IMR-90 (cell line): ENCODE results near the gene NR2F1. TPM values are rescaled to one million over a fixed set of nuclear protein-coding genes. Genes with fewer than 3 reads are reported as not detected.
A peak's percentile ranks its signal among the peaks of the same experiment; 100 is the strongest.

ENCODE experiments used
- ATAC-seq: fragments of 200-7000 bp; cut with Tn5 transposase; 2 replicates; pipeline ENCODE4 v1.9.1; 2020; ENCODE audit warnings: low read depth, mild to moderate bottlenecking, moderate library complexity
- BruUV-seq: library from RNA; stranded (reverse); fragments of 400-500 nt; replicated peaks from 2 replicates; lab custom pipeline; 2021; lab: Mats Ljungman, UMichigan
- CTCF ChIA-PET: fragments of 300-600 bp; formaldehyde crosslinking; extraction: SDS; loops from one replicate; lab custom pipeline; 2021; ENCODE audit warnings: antibody characterized with exemption; lab: Yijun Ruan, JAX
- POLR2A ChIA-PET: fragments of 300-600 bp; sonication (Branson Sonifier 250); formaldehyde crosslinking; loops from one replicate; lab custom pipeline; 2022; ENCODE audit warnings: antibody characterized with exemption; ENCODE audit not compliant: unreplicated experiment; lab: Charles Lee
- DNase-seq: peaks from one replicate; pipeline ENCODE4 v3.0.0; 2013
- H2AFZ ChIP-seq: replicated peaks from 2 replicates; pipeline ENCODE3; 2013; ENCODE audit warnings: low read length, mild to moderate bottlenecking; ENCODE audit not compliant: poor library complexity
- H2AK5ac ChIP-seq: 2 replicates; pipeline ENCODE4 v1.6.1; 2013; ENCODE audit warnings: low read depth, low read length, inconsistent platforms
- H2AK9ac ChIP-seq: replicated peaks from 2 replicates; pipeline ENCODE3; 2013; ENCODE audit warnings: mild to moderate bottlenecking, low read depth, low read length, moderate library complexity; ENCODE audit not compliant: poor library complexity
- H2BK120ac ChIP-seq: 2 replicates; pipeline ENCODE4 v1.6.1; 2013; ENCODE audit warnings: low read depth, low read length, inconsistent platforms
- H2BK15ac ChIP-seq: 3 replicates; pipeline ENCODE4 v1.6.1; 2013; ENCODE audit warnings: low read depth, low read length, inconsistent platforms
- H2BK20ac ChIP-seq: 2 replicates; pipeline ENCODE4 v1.6.1; 2013; ENCODE audit warnings: low read depth, mild to moderate bottlenecking, inconsistent platforms, low read length, moderate library complexity
- H2BK5ac ChIP-seq: 2 replicates; pipeline ENCODE4 v1.6.1; 2013; ENCODE audit warnings: mild to moderate bottlenecking, low read depth, low read length, inconsistent platforms; ENCODE audit not compliant: poor library complexity, severe bottlenecking
- H3K14ac ChIP-seq: replicated peaks from 2 replicates; pipeline ENCODE4 v1.6.1; 2013; ENCODE audit warnings: low read depth, low read length, inconsistent platforms
- H3K18ac ChIP-seq: 2 replicates; pipeline ENCODE4 v1.6.1; 2013; ENCODE audit warnings: low read depth, low read length, control low read depth
- H3K23ac ChIP-seq: 2 replicates; pipeline ENCODE4 v1.6.1; 2013; ENCODE audit warnings: low read depth, low read length, inconsistent platforms
- H3K27ac ChIP-seq: 2 replicates; pipeline ENCODE4 v1.5.1; 2013; ENCODE audit warnings: mild to moderate bottlenecking, control low read depth, low read length; ENCODE audit not compliant: insufficient read depth
- H3K27me3 ChIP-seq: 2 replicates; pipeline ENCODE4 v1.6.1; 2013; ENCODE audit warnings: low read length; ENCODE audit not compliant: control insufficient read depth, insufficient read depth
- H3K36me3 ChIP-seq: 2 replicates; pipeline ENCODE4 v1.6.1; 2013; ENCODE audit warnings: low read length, mixed read lengths; ENCODE audit not compliant: control insufficient read depth, insufficient read depth
- H3K4ac ChIP-seq: 2 replicates; pipeline ENCODE4 v1.6.1; 2013; ENCODE audit warnings: low read depth, low read length, inconsistent platforms
- H3K4me1 ChIP-seq: 2 replicates; pipeline ENCODE4 v1.6.1; 2013; ENCODE audit warnings: low read length, mixed read lengths; ENCODE audit not compliant: control insufficient read depth, insufficient read depth
- H3K4me2 ChIP-seq: 2 replicates; pipeline ENCODE4 v1.6.1; 2013; ENCODE audit warnings: low read depth, mild to moderate bottlenecking, control low read depth, low read length, moderate library complexity
- H3K4me3 ChIP-seq: 2 replicates; pipeline ENCODE4 v1.5.1; 2013; ENCODE audit warnings: low read depth, mild to moderate bottlenecking, control low read depth, low read length, moderate library complexity; ENCODE audit not compliant: insufficient read depth
- H3K56ac ChIP-seq: 2 replicates; pipeline ENCODE4 v1.6.1; 2013; ENCODE audit warnings: low read length, inconsistent platforms; ENCODE audit not compliant: insufficient read depth; ENCODE audit errors: extremely low read depth
- H3K79me1 ChIP-seq, 2 experiments: 2 replicates each; pipeline ENCODE4 v1.6.1; 2013; ENCODE audit warnings: low read length in 2 of 2, inconsistent platforms in 1 of 2, low read depth in 1 of 2
- H3K9ac ChIP-seq: 2 replicates; pipeline ENCODE4 v1.6.1; 2013; ENCODE audit warnings: low read depth, low read length, control low read depth
- H3K9me1 ChIP-seq: 2 replicates; pipeline ENCODE4 v1.6.1; 2013; ENCODE audit warnings: low read length, inconsistent platforms; ENCODE audit not compliant: insufficient read depth
- H3K9me3 ChIP-seq: 2 replicates; pipeline ENCODE4 v1.6.1; 2013; ENCODE audit warnings: low read length; ENCODE audit not compliant: control insufficient read depth, insufficient read depth
- H4K20me1 ChIP-seq: 2 replicates; pipeline ENCODE4 v1.6.1; 2013; ENCODE audit warnings: low read length, inconsistent platforms; ENCODE audit not compliant: insufficient read depth
- H4K5ac ChIP-seq: 2 replicates; pipeline ENCODE4 v1.6.1; 2013; ENCODE audit warnings: mild to moderate bottlenecking, low read depth, low read length, control low read depth
- H4K8ac ChIP-seq, 2 experiments: 2 replicates each; pipeline ENCODE4 v1.6.1; 2013; ENCODE audit warnings: low read depth in 2 of 2, low read length in 2 of 2, control low read depth in 1 of 2, inconsistent platforms in 1 of 2
- H4K91ac ChIP-seq: 2 replicates; pipeline ENCODE4 v1.6.1; 2013; ENCODE audit warnings: low read depth, low read length, inconsistent platforms; ENCODE audit not compliant: insufficient read depth
- BHLHE40 ChIP-seq: fragments of 150-350 bp; IDR thresholded peaks from 2 replicates; pipeline ENCODE4 v1.6.1; 2016; ENCODE audit warnings: mild to moderate bottlenecking, low read depth, low read length
- CEBPB ChIP-seq: IDR thresholded peaks from 2 replicates; pipeline ENCODE4 v1.6.1; 2012; ENCODE audit warnings: low read depth, low read length, improper control_type of control experiment
- CHD1 ChIP-seq: IDR thresholded peaks from 2 replicates; pipeline ENCODE4 v1.6.1; 2012; ENCODE audit warnings: low read depth, low read length, improper control_type of control experiment
- FOS ChIP-seq: fragments of 150-350 bp; IDR thresholded peaks from 2 replicates; pipeline ENCODE4 v1.6.1; 2016; ENCODE audit warnings: low read depth, low read length
- MAFK ChIP-seq: IDR thresholded peaks from 2 replicates; pipeline ENCODE4 v1.6.1; 2012; ENCODE audit warnings: low read depth, low read length, improper control_type of control experiment
- MAZ ChIP-seq: IDR thresholded peaks from 2 replicates; pipeline ENCODE4 v1.6.1; 2012; ENCODE audit warnings: low read depth, mild to moderate bottlenecking, low read length, improper control_type of control experiment, moderate library complexity, borderline replicate concordance
- MXI1 ChIP-seq: IDR thresholded peaks from 2 replicates; pipeline ENCODE4 v1.6.1; 2012; ENCODE audit warnings: low read depth, mild to moderate bottlenecking, low read length, moderate library complexity, borderline replicate concordance
- NFE2L2 ChIP-seq: fragments of 150-350 bp; IDR thresholded peaks from 2 replicates; pipeline ENCODE4 v1.6.1; 2016; ENCODE audit warnings: low read depth, mild to moderate bottlenecking, low read length
- RAD21 ChIP-seq: IDR thresholded peaks from 2 replicates; pipeline ENCODE4 v1.6.1; 2012; ENCODE audit warnings: low read length, improper control_type of control experiment
- RCOR1 ChIP-seq: IDR thresholded peaks from 2 replicates; pipeline ENCODE4 v1.6.1; 2012; ENCODE audit warnings: mild to moderate bottlenecking, low read length, improper control_type of control experiment; ENCODE audit not compliant: insufficient replicate concordance
- RFX5 ChIP-seq: IDR thresholded peaks from 2 replicates; pipeline ENCODE4 v1.8.0; 2012; ENCODE audit warnings: low read depth, mild to moderate bottlenecking, low read length, moderate library complexity
- SMC3 ChIP-seq: fragments of 150-350 bp; IDR thresholded peaks from 2 replicates; pipeline ENCODE4 v1.6.1; 2016; ENCODE audit warnings: low read depth, mild to moderate bottlenecking, antibody characterized with exemption, low read length, moderate library complexity
- WGBS, 2 experiments: methylation state at CpG; one replicate each; pipeline versions ENCODE4 v1.1.5 to v1.1.7; 2013; ENCODE audit warnings: missing lambda C conversion rate in 2 of 2; ENCODE audit not compliant: insufficient read length in 1 of 2; ENCODE audit errors: extremely low coverage in 2 of 2; 5-methylcytosine and 5-hydroxymethylcytosine counted together
- dilution Hi-C: fragments of 300-500 bp; cut with HindIII; formaldehyde crosslinking; loops from one replicate; pipeline ENCODE4 v1.14.3; 2018; ENCODE audit warnings: low sequenced_read_pairs; ENCODE audit not compliant: unreplicated experiment
- in situ Hi-C: fragments of 300-500 bp; cut with MboI; formaldehyde crosslinking; loops from 3 replicates; pipeline ENCODE4 v1.14.3; 2019; ENCODE audit warnings: low sequenced_read_pairs, inconsistent platforms, mixed read lengths
- intact Hi-C: fragments of 100-400 bp; cut with micrococcal nuclease; formaldehyde crosslinking; loops from 2 replicates; pipeline ENCODE4 v1.10.0; 2022
- polyA plus RNA-seq, 3 experiments: library from polyadenylated mRNA; depleted of rRNA; stranded (reverse); fragments of >200 nt; gene quantifications; 2 replicates each; pipeline ENCODE4 v1.2.3, GENCODE V29; 2012; ENCODE audit warnings: low replicate concordance in 1 of 3
- total RNA-seq: library from RNA; depleted of rRNA; stranded (reverse); fragments of >200 nt; gene quantifications from 2 replicates; pipeline ENCODE4 v1.2.3, GENCODE V29; 2012
- TF ChIP-seq, protein P1 (sequence below): fragments of 150-350 bp; IDR thresholded peaks from 2 replicates; pipeline ENCODE4 v1.6.1; 2017; ENCODE audit warnings: mild to moderate bottlenecking, antibody characterized with exemption, low read length, low read depth
- TF ChIP-seq, protein P2 (sequence below): conservative IDR thresholded peaks from 2 replicates; pipeline ENCODE4 v1.5.1; 2012; ENCODE audit warnings: mild to moderate bottlenecking, low read depth, low read length, improper control_type of control experiment

Gene NR2F1
- total and polyA plus RNA-seq, 2 of the 4 experiments (the other 2 are of a cell fraction), result 19.0 to 160 TPM

DNA sequence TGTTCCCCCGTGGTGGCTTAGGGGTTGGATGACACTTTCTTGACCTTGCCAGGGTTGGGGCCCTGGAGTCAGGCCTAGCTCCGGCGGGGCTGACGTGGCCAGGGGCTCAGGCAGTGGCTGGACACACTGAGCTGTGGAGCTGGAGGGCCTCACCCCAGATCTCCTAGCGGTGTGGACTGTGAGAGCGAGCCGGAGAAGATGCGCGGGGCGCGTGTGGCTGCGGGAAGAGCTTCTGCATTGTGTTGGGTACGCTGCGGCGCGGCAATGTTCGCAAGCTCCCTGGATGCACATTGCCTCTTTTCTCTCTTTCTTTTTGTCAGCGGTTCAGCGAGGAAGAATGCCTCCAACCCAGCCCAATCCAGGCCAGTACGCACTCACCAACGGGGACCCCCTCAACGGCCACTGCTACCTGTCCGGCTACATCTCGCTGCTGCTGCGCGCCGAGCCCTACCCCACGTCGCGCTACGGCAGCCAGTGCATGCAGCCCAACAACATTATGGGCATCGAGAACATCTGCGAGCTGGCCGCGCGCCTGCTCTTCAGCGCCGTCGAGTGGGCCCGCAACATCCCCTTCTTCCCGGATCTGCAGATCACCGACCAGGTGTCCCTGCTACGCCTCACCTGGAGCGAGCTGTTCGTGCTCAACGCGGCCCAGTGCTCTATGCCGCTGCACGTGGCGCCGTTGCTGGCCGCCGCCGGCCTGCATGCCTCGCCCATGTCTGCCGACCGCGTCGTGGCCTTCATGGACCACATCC, 4.8 kb downstream of the NR2F1 start:
- Histone ChIP-seq H2BK20ac (peak overlapping the region; percentile 46; the same call in 1 of the 2 replicates), H3K23ac (peak overlapping the region; percentile 98), H3K9ac (peak overlapping the region; percentile 100), H4K20me1 (peaks cover 11% of the 10 kb centered on the region), H3K4ac (peak overlapping the region; percentile 97), H3K36me3 (peaks cover 41% of the 10 kb centered on the region), H3K79me1 (peaks cover 0 to 13% of the 10 kb centered on the region in 2 experiments; a peak in 2 of 4 replicates), H2BK120ac (peak overlapping the region; percentile 84), H2AK9ac (peak overlapping the region; percentile 93), H3K27ac (peak overlapping the region; percentile 99), H3K9me3 (no peaks in the 10 kb centered on the region), H3K9me1 (peaks cover 3% of the 10 kb centered on the region; the same call in 1 of the 2 replicates), H4K5ac (peak overlapping the region; percentile 55), H3K4me3 (peak overlapping the region; percentile 99), H2AK5ac (peak overlapping the region; percentile 91), H4K8ac (peak overlapping the region; percentile 71 to 90), H3K14ac (peak overlapping the region; percentile 85), H3K56ac (peak overlapping the region; percentile 88), H3K4me2 (peak overlapping the region; percentile 88), H4K91ac (peak overlapping the region; percentile 89), H3K18ac (peak overlapping the region; percentile 78), H2BK5ac (peak overlapping the region; percentile 99), H3K27me3 (no peaks in the 10 kb centered on the region), H3K4me1 (peaks cover 14% of the 10 kb centered on the region), H2BK15ac (peak overlapping the region; percentile 60; the same call in 2 of the 3 replicates), H2AFZ (peak overlapping the region; percentile 27)
- in situ Hi-C loops, result loop anchor here (10.0 to 25.0 kb wide), 4 partner anchors 327 to 1275 kb away; no protein-coding TSS in a partner anchor
- no TSS peak for BruUV-seq
- WGBS, 2 experiments, result 2% methylated on average over 42 of the region's 59 CpGs; no CpG with 5 or more reads in 1 of the 2 experiments
- dilution Hi-C loops, result no loop called here
- ChIA-PET POLR2A (interaction anchor here (0.5 to 2.6 kb wide), 5 partner anchors 11 to 733 kb away, joined by 3 to 19 read pairs (median 11); no protein-coding TSS in a partner anchor), CTCF (interaction anchor here (0.7 to 0.8 kb wide), 2 partner anchors 9 to 24 kb away, joined by 3 read pairs; no protein-coding TSS in a partner anchor)
- peak; percentile 59 for DNase-seq
- ATAC-seq, result no peak
- intact Hi-C loops, result loop anchor here (5.0 to 10.0 kb wide), 4 partner anchors 517 to 1265 kb away; no protein-coding TSS in a partner anchor
- no peak for TF ChIP-seq SMC3
- no peak for TF ChIP-seq RFX5
- TF ChIP-seq, protein P1, sequence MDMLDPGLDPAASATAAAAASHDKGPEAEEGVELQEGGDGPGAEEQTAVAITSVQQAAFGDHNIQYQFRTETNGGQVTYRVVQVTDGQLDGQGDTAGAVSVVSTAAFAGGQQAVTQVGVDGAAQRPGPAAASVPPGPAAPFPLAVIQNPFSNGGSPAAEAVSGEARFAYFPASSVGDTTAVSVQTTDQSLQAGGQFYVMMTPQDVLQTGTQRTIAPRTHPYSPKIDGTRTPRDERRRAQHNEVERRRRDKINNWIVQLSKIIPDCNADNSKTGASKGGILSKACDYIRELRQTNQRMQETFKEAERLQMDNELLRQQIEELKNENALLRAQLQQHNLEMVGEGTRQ, result no peak
- no peak for TF ChIP-seq NFE2L2
- no peak; the same call in 1 of the 2 replicates for TF ChIP-seq MXI1
- TF ChIP-seq BHLHE40, result no peak
- no peak for TF ChIP-seq CHD1
- TF ChIP-seq CEBPB, result no peak
- no peak for TF ChIP-seq FOS
- TF ChIP-seq, protein P2, sequence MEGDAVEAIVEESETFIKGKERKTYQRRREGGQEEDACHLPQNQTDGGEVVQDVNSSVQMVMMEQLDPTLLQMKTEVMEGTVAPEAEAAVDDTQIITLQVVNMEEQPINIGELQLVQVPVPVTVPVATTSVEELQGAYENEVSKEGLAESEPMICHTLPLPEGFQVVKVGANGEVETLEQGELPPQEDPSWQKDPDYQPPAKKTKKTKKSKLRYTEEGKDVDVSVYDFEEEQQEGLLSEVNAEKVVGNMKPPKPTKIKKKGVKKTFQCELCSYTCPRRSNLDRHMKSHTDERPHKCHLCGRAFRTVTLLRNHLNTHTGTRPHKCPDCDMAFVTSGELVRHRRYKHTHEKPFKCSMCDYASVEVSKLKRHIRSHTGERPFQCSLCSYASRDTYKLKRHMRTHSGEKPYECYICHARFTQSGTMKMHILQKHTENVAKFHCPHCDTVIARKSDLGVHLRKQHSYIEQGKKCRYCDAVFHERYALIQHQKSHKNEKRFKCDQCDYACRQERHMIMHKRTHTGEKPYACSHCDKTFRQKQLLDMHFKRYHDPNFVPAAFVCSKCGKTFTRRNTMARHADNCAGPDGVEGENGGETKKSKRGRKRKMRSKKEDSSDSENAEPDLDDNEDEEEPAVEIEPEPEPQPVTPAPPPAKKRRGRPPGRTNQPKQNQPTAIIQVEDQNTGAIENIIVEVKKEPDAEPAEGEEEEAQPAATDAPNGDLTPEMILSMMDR, result no peak
- TF ChIP-seq RCOR1, result no peak
- TF ChIP-seq MAFK, result no peak
- no peak for TF ChIP-seq MAZ
- TF ChIP-seq RAD21, result no peak
